ENCODE measurements around the gene EMP1. TPM values are rescaled to one million over a fixed set of nuclear protein-coding genes. Genes with fewer than 3 reads are reported as not detected.

EMP1 gene
- total and polyA plus RNA-seq, 2 of the 8 experiments (the other 6 are each of a cell fraction or from before 2014, with no cell fraction given): 0.17 to 0.65 TPM

DNA sequence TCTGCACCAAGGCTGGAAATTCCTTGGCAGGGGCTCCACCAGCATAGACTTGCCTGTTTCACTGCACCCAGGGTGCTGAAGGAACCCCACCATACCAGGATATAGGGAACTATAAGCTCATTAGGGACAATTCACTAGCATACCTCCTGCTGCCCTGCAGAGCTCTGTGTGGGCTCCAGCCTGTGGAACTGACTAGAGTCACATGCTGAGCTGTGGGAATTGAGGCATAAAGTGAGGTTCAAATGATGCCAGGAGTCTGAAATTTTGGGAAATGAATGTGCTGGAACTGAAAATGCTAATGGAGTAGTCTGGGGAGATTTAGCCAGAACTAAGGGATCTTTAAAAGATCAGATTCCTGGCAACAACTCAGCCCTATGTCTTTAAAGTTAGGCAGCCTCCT lies 7.3 kb upstream of the EMP1 start:
- Histone ChIP-seq H3K27me3 (replicated peaks in 1 of 4; ENCODE audit: control insufficient read depth in 3 of 4, extremely low read depth in 1 of 4, insufficient read depth in 3 of 4, low read length in 3 of 4) (no peaks in the 10 kb centered on the region), H3K14ac (ENCODE audit: insufficient read length) (no peak overlapping the region), H4K20me1 (replicated peaks in 1 of 2; ENCODE audit: control insufficient read depth in 1 of 2, insufficient read depth in 2 of 2, low read length in 2 of 2) (no peaks in the 10 kb centered on the region), H3K36me3 (ENCODE audit: control insufficient read depth in 2 of 4, insufficient read depth in 4 of 4, low read length in 3 of 4) (no peaks in the 10 kb centered on the region), H2BK15ac (ENCODE audit: low read length) (no peak overlapping the region), H3K79me2 (ENCODE audit: control insufficient read depth in 1 of 2, insufficient read depth in 2 of 2, low read length in 2 of 2) (no peaks in the 10 kb centered on the region), H3K4ac (replicated peaks; ENCODE audit: insufficient read length, low read depth, low read length) (no peak overlapping the region), H3K23me2 (ENCODE audit: low read depth, low read length) (no peaks in the 10 kb centered on the region), H4K8ac (ENCODE audit: extremely low read depth, insufficient read depth, low read length) (no peak overlapping the region), H3K9ac (replicated peaks in 1 of 4; ENCODE audit: extremely low read depth in 1 of 4, low read depth in 3 of 4, low read length in 3 of 4) (no peak overlapping the region), H3K23ac (ENCODE audit: insufficient read length) (no peak overlapping the region), H2BK5ac (ENCODE audit: low read depth, low read length) (no peak overlapping the region), H2BK20ac (ENCODE audit: low read length) (no peak overlapping the region; the same call in 1 of the 2 replicates), H3K4me1 (replicated peaks in 1 of 4; ENCODE audit: control insufficient read depth in 3 of 4, insufficient read depth in 4 of 4, low read length in 3 of 4) (no peaks in the 10 kb centered on the region), H2AK5ac (ENCODE audit: low read depth, low read length) (no peak overlapping the region), H3K27ac (ENCODE audit: low read depth, low read length) (no peak overlapping the region), H3K79me1 (ENCODE audit: low read depth, low read length) (no peaks in the 10 kb centered on the region), H3K56ac (replicated peaks; ENCODE audit: insufficient read length, low read depth, low read length) (no peak overlapping the region), H3K18ac (ENCODE audit: extremely low read depth, low read length) (no peak overlapping the region), H2AFZ (ENCODE audit: low read length) (no peak overlapping the region), H2BK120ac (replicated peaks; ENCODE audit: low read depth, low read length) (no peak overlapping the region), H2BK12ac (ENCODE audit: low read depth, low read length) (no peak overlapping the region), H3K9me3 (ENCODE audit: insufficient read depth in 2 of 2, low read depth in 1 of 2, low read length in 1 of 2) (no peaks in the 10 kb centered on the region), H4K5ac (ENCODE audit: insufficient read length, low read depth, low read length) (no peak overlapping the region), H3K4me3 (ENCODE audit: extremely low read depth in 1 of 4, insufficient read depth in 2 of 4, low read depth in 3 of 4, low read length in 4 of 4) (no peak overlapping the region), H3K4me2 (ENCODE audit: insufficient read depth in 1 of 2, low read depth in 2 of 2, low read length in 2 of 2) (no peak overlapping the region), H4K91ac (replicated peaks; ENCODE audit: insufficient read length, low read length) (no peak overlapping the region)
- ChIA-PET CTCF (ENCODE audit: partially characterized antibody) (interaction anchor here (1.0 to 1.7 kb wide), 7 partner anchors 11 to 203 kb away, joined by 3 to 6 read pairs (median 3); no protein-coding TSS in a partner anchor), POLR2A (ENCODE audit: partially characterized antibody) (no interaction called here)
- no peak for FAIRE-seq
- TF ChIP-seq TBP (IDR thresholded peaks at IDR 0.05; ENCODE audit: low read depth, low read length) (no peak), ZNF274 (IDR thresholded peaks at IDR 0.05; ENCODE audit: borderline replicate concordance, extremely low read depth, low read length) (no peak), SUZ12 (IDR thresholded peaks at IDR 0.05; ENCODE audit: low read length) (no peak), TEAD4 (IDR thresholded peaks at IDR 0.05; ENCODE audit: low read depth, low read length) (no peak), RNF2 (IDR thresholded peaks at IDR 0.05; ENCODE audit: borderline replicate concordance, low read depth, low read length, missing control alignments, poor library complexity, severe bottlenecking) (no peak), NANOG (IDR thresholded peaks at IDR 0.05; ENCODE audit: insufficient read depth, low read depth, low read length, poor library complexity, severe bottlenecking) (no peak), EZH2 (IDR thresholded peaks at IDR 0.05; ENCODE audit: low read depth, low read length, severe bottlenecking) (no peak), EGR1 (IDR thresholded peaks at IDR 0.05; ENCODE audit: borderline replicate concordance, low read depth, low read length) (no peak)
- no peak for DNase-seq (ENCODE audit: low read depth in 1 of 2, low spot score in 2 of 2)

All from H1 (cell line).